Aorta (tissue), 5 donors: Measurements from ENCODE around the gene HEATR5A. TPM values are rescaled to one million over a fixed set of nuclear protein-coding genes. Genes with fewer than 3 reads are reported as not detected.
"Not testable (repeated sequence)": the region's sequence is repeated elsewhere in the genome, so short reads cannot be mapped to it uniquely, and the experiment has no call there.

Experiments used
- ATAC-seq: fragments of 200-7000 bp; cut with Tn5 transposase; one replicate; pipeline ENCODE4 v1.9.1; 2022; ENCODE audit warnings: moderate library complexity; ENCODE audit not compliant: low FRiP score
- DNase-seq, 2 donors: peaks; one replicate each; pipeline ENCODE4 v3.0.0-alpha.2; 2020
- H3K27ac ChIP-seq, 2 donors: one replicate each; pipeline ENCODE4 v1.5.1; 2013; ENCODE audit warnings: low read length in 2 of 2, mild to moderate bottlenecking in 2 of 2, moderate library complexity in 2 of 2, control low read depth in 1 of 2, inconsistent platforms in 1 of 2, low read depth in 1 of 2
- H3K27me3 ChIP-seq, 2 donors: one replicate each; pipeline ENCODE4 v1.6.1; 2013; ENCODE audit warnings: control low read depth in 1 of 2, low read length in 1 of 2, mild to moderate bottlenecking in 1 of 2, moderate library complexity in 1 of 2; ENCODE audit not compliant: insufficient read depth in 2 of 2, control insufficient read depth in 1 of 2
- H3K36me3 ChIP-seq, 2 donors: one replicate each; pipeline ENCODE4 v1.6.1; 2013; ENCODE audit warnings: control low read depth in 1 of 2, low read length in 1 of 2, mild to moderate bottlenecking in 1 of 2; ENCODE audit not compliant: insufficient read depth in 2 of 2, control insufficient read depth in 1 of 2
- H3K4me1 ChIP-seq, 2 donors: one replicate each; pipeline ENCODE4 v1.6.1; 2013; ENCODE audit warnings: low read length in 2 of 2, control low read depth in 1 of 2, mild to moderate bottlenecking in 1 of 2, moderate library complexity in 1 of 2; ENCODE audit not compliant: insufficient read depth in 2 of 2, control insufficient read depth in 1 of 2
- H3K4me3 ChIP-seq, 2 donors: one replicate each; pipeline ENCODE4 v1.5.1; 2013; ENCODE audit warnings: low read length in 2 of 2, control low read depth in 1 of 2, mild to moderate bottlenecking in 1 of 2
- H3K9me3 ChIP-seq: one replicate; pipeline ENCODE4 v1.6.1; 2013; ENCODE audit warnings: mild to moderate bottlenecking, low read length; ENCODE audit not compliant: control insufficient read depth
- WGBS, 2 donors: extraction: QIAGEN DNeasy Blood & Tissue Kit; methylation state at CpG; one replicate each; pipeline ENCODE4 v1.1.7; 2013; 5-methylcytosine and 5-hydroxymethylcytosine counted together
- intact Hi-C, 2 donors: fragments of 100-400 bp; cut with DNase I; formaldehyde crosslinking; loops; one replicate each; pipeline versions ENCODE4 v1.14.2 to v1.15.0; 2022
- polyA plus RNA-seq, 2 donors: library from polyadenylated mRNA; stranded (reverse); fragments of 200-250 nt; gene quantifications; one replicate each; pipeline ENCODE4 v1.2.3, GENCODE V29; 2013
- total RNA-seq, 2 donors: library from RNA; stranded (reverse); fragmentation: NEBNext Ultra II Directional; extraction: Animal tissue kit (Norgen Biotek cat#: 25700); gene quantifications; one replicate each; pipeline ENCODE4 v1.2.1, GENCODE V29; 2021
- donor health status: healthy with polysubstance abuse.
- donor health status: Bipolar disorder and iron deficiency.
- donor health status: DM: no; HTN: no; CAD: no.
- donor health status: DM: no; HTN: no; CAD: no.
- donor health status: DM: yes; HTN: yes; CAD: no.

The HEATR5A gene
- total and polyA plus RNA-seq, 4 donors, result 7.5 to 53.0 (median 25.3) TPM

DNA sequence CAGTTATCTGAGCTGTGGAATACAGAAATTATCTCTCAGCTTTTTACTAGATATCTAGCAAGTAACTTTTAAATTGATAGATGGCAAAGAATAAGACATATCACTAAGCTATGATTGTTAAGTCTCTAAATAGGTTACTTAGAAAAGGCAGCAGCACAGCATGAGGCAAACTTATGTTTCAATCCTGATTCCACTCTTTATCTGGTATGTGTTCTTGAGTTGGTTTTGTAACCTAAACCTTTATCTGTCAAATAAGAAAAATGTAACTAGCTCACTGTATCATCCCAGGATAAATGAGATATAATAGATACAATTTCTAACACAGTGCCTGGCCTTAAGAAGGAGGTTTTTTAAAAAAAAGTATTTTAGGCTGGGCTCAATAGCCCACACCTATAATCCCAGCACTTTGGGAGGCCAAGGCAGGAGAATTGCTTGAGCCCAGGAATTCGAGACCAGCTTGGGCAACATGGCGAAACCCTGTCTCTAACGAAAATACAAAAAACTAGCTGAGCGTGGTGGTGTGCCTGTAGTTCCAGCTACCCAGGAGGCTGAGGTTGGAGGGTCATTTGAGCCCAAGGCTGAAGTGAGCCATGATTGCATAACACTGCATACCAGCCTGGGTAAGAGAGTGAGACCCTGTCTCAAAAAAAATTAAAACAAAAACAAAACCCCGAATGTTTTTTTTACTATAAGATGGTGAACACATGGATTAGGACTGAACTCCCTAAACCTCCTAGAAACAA is 56.8 kb downstream of the HEATR5A start:
- Histone ChIP-seq H3K27ac (no peak overlapping the region), H3K9me3 (no peaks in the 10 kb centered on the region), H3K27me3 (no peaks in the 10 kb centered on the region), H3K36me3 (peaks cover 0 to 11% of the 10 kb centered on the region in 2 donors), H3K4me1 (no peaks in the 10 kb centered on the region), H3K4me3 (no peak overlapping the region)
- 68 to 69% methylated on average over 5 of the region's 5 CpGs for WGBS, 2 donors
- DNase-seq (no peak), ATAC-seq (no peak)
- intact Hi-C loops, result no loop called here

- ATAC-seq, result no peak
- Histone ChIP-seq H3K27me3 (no peaks in the 10 kb centered on the region), H3K4me1 (no peaks in the 10 kb centered on the region), H3K36me3 (peaks cover 3 to 11% of the 10 kb centered on the region in 2 donors), H3K27ac (no peak overlapping the region), H3K9me3 (no peaks in the 10 kb centered on the region), H3K4me3 (no peak overlapping the region)
- DNase-seq, result no peak
- intact Hi-C loops, result no loop called here
- WGBS, 2 donors, result 95 to 99% methylated on average over 4 of the region's 4 CpGs
Measured at GRCh38 chr14:31362746-31363145, 57.6 kb downstream of the HEATR5A start.

- intact Hi-C loops, H3K27ac ChIP-seq, ATAC-seq, DNase-seq, H3K4me1 ChIP-seq, H3K9me3 ChIP-seq, H3K4me3 ChIP-seq, H3K27me3 ChIP-seq: not testable (repeated sequence)
- H3K36me3 ChIP-seq, result peaks cover 3 to 11% of the 10 kb centered on the region in 2 donors
- 92 to 96% methylated on average over 4 of the region's 4 CpGs for WGBS, 2 donors
Measured at GRCh38 chr14:31361761-31362160, 58.6 kb downstream of the HEATR5A start.

GRCh38 chr14:31360919-31361662 is 59.3 kb downstream of the HEATR5A start:
- Histone ChIP-seq H3K27ac (no peak overlapping the region), H3K4me3 (no peak overlapping the region), H3K4me1 (no peaks in the 10 kb centered on the region), H3K36me3 (peaks cover 3 to 11% of the 10 kb centered on the region in 2 donors), H3K27me3 (no peaks in the 10 kb centered on the region), H3K9me3 (no peaks in the 10 kb centered on the region)
- WGBS, 2 donors, result 85 to 89% methylated on average over 3 of the region's 3 CpGs
- DNase-seq (no peak), ATAC-seq (no peak)
- intact Hi-C loops, result no loop called here

- intact Hi-C loops, result loop anchor here (5.0 to 10.0 kb wide), 3 partner anchors 150 to 242 kb away; partner anchors contain the start of gene HECTD1 (in 1 of the 2)
- no peaks in the 10 kb centered on the region for H3K4me1 ChIP-seq
Measured at GRCh38 chr14:31357279-31357678, 63.1 kb downstream of the HEATR5A start.

GRCh38 chr14:31346097-31346496 is 74.3 kb downstream of the HEATR5A start:
- Histone ChIP-seq H3K27ac (no peak overlapping the region), H3K4me1 (no peaks in the 10 kb centered on the region), H3K9me3 (no peaks in the 10 kb centered on the region), H3K4me3 (no peak overlapping the region), H3K27me3 (no peaks in the 10 kb centered on the region), H3K36me3 (peaks cover 4% of the 10 kb centered on the region in 2 donors)
- WGBS, 2 donors, result 91 to 94% methylated on average over 2 of the region's 2 CpGs
- DNase-seq, result no peak
- ATAC-seq, result no peak
- intact Hi-C loops, result no loop called here

More at GRCh38 chr14:31357279-31357678, 63.1 kb downstream of the HEATR5A start:
- H3K4me3 ChIP-seq, result no peak overlapping the region
- H3K27ac ChIP-seq, result no peak overlapping the region
- H3K9me3 ChIP-seq, result no peaks in the 10 kb centered on the region
- no peaks in the 10 kb centered on the region for H3K27me3 ChIP-seq
- peaks cover 3 to 11% of the 10 kb centered on the region in 2 donors for H3K36me3 ChIP-seq
- ATAC-seq, result no peak
- no peak for DNase-seq
- WGBS, 2 donors, result 72 to 78% methylated on average over 3 of the region's 3 CpGs

DNA sequence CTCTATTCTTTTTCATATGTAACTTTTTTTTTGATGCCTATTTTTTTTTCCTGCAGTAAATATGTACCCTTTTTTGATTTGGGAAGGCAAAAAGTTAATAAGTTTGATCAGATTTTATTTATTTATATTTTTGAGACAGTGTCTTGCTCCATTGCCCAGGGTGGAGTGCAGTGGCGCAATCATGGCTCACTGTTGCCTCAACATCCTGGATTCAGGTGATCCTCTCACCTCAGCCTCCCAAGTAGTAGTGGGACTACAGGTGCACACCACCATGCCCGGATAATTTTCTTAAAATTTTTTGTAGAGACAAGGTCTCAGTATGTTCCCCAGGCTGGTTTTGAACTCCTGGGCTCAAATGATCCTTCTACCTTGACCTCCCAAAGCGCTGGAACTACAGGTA is 79.1 kb downstream of the HEATR5A start:
- Histone ChIP-seq H3K27me3 (no peaks in the 10 kb centered on the region), H3K4me3 (no peak overlapping the region), H3K4me1 (no peaks in the 10 kb centered on the region), H3K9me3 (no peaks in the 10 kb centered on the region), H3K27ac (no peak overlapping the region), H3K36me3 (peaks cover 0 to 1% of the 10 kb centered on the region in 2 donors)
- intact Hi-C loops, result no loop called here
- WGBS, 2 donors, result 94 to 98% methylated on average over 3 of the region's 3 CpGs
- DNase-seq (no peak), ATAC-seq (no peak)

- no peaks in the 10 kb centered on the region for H3K4me1 ChIP-seq
- ATAC-seq (no peak), DNase-seq (no peak)
- H3K27ac ChIP-seq, result no peak overlapping the region
- 48 to 49% methylated on average over 5 of the region's 5 CpGs for whole genome bisulfite sequencing, 2 donors
- H3K36me3 ChIP-seq, result no peaks in the 10 kb centered on the region
- H3K4me3 ChIP-seq, result no peak overlapping the region
- no peaks in the 10 kb centered on the region for H3K9me3 ChIP-seq
- intact Hi-C loops, result no loop called here
- no peaks in the 10 kb centered on the region for H3K27me3 ChIP-seq
Measured at GRCh38 chr14:31340297-31341063, 79.9 kb downstream of the HEATR5A start.
